Keratinocyte (primary cell): ENCODE data around the gene ONECUT1. TPM values are rescaled to one million over a fixed set of nuclear protein-coding genes. Genes with fewer than 3 reads are reported as not detected.

Experiments
- DNase-seq: peaks from one replicate; pipeline ENCODE4 v3.0.0-alpha.2; 2011; ENCODE audit warnings: low read depth, missing footprints, low spot score
- FAIRE-seq: peaks from 2 replicates; lab custom pipeline; 2011; peaks lifted over from hg19 to GRCh38; lab: Jason Lieb, UNC
- H2AFZ ChIP-seq: 2 replicates; pipeline ENCODE4 v1.6.0; 2012; ENCODE audit warnings: low read length, control low read depth, inconsistent platforms; ENCODE audit not compliant: control insufficient read depth
- H3K27ac ChIP-seq: 2 replicates; pipeline ENCODE4 v1.5.1; 2011; ENCODE audit warnings: low read length; ENCODE audit not compliant: control insufficient read depth, insufficient read depth
- H3K27me3 ChIP-seq: 3 replicates; pipeline ENCODE4 v1.6.0; 2011; ENCODE audit warnings: low read length; ENCODE audit not compliant: control insufficient read depth, insufficient read depth; ENCODE audit errors: extremely low read depth
- H3K36me3 ChIP-seq, 2 experiments: 2 replicates in 1 of 2; 3 replicates in 1 of 2; pipeline ENCODE4 v1.5.1; 2011; ENCODE audit warnings: low read length in 2 of 2, mild to moderate bottlenecking in 1 of 2; ENCODE audit not compliant: control insufficient read depth in 2 of 2, insufficient read depth in 2 of 2; ENCODE audit errors: extremely low read depth in 1 of 2
- H3K4me1 ChIP-seq: 3 replicates; pipeline ENCODE4 v1.5.1; 2011; ENCODE audit warnings: low read length; ENCODE audit not compliant: control insufficient read depth, insufficient read depth; ENCODE audit errors: extremely low read depth
- H3K4me2 ChIP-seq: 3 replicates; pipeline ENCODE4 v1.6.0; 2011; ENCODE audit warnings: low read depth, low read length; ENCODE audit not compliant: control insufficient read depth, insufficient read depth; ENCODE audit errors: extremely low read depth
- H3K4me3 ChIP-seq, 3 experiments: fragments of 200-600 bp in 1 of 3; sonication (generic) in 1 of 3; 2 replicates in 2 of 3; 3 replicates in 1 of 3; pipeline ENCODE4 v1.5.1; 2011 to 2016; ENCODE audit warnings: low read length in 3 of 3, mild to moderate bottlenecking in 3 of 3, control low read depth in 2 of 3, inconsistent platforms in 1 of 3, low read depth in 1 of 3, mixed read lengths in 1 of 3, mixed run types in 1 of 3, moderate library complexity in 1 of 3; ENCODE audit not compliant: control insufficient read depth in 2 of 3, insufficient read depth in 2 of 3; ENCODE audit errors: extremely low read depth in 1 of 3
- H3K79me2 ChIP-seq: 2 replicates; pipeline ENCODE4 v1.6.0; 2012; ENCODE audit warnings: low read length; ENCODE audit not compliant: control insufficient read depth, insufficient read depth
- H3K9ac ChIP-seq: 3 replicates; pipeline ENCODE4 v1.6.0; 2011; ENCODE audit warnings: low read length; ENCODE audit not compliant: control insufficient read depth, insufficient read depth; ENCODE audit errors: extremely low read depth
- H3K9me1 ChIP-seq: 3 replicates; pipeline ENCODE4 v1.6.0; 2011; ENCODE audit warnings: low read length; ENCODE audit not compliant: control insufficient read depth, insufficient read depth; ENCODE audit errors: extremely low read depth
- H3K9me3 ChIP-seq: 2 replicates; pipeline ENCODE4 v1.5.1; 2012; ENCODE audit warnings: low read depth, low read length; ENCODE audit not compliant: control insufficient read depth
- H4K20me1 ChIP-seq: 3 replicates; pipeline ENCODE4 v1.6.0; 2011; ENCODE audit warnings: low read length; ENCODE audit not compliant: control insufficient read depth, insufficient read depth; ENCODE audit errors: extremely low read depth
- CTCF ChIP-seq, 3 experiments: IDR thresholded peaks in 1 of 3; conservative IDR thresholded peaks in 1 of 3; optimal IDR thresholded peaks in 1 of 3; 2 replicates in 2 of 3; 3 replicates in 1 of 3; pipeline versions ENCODE3 to v1.5.1; 2011; ENCODE audit warnings: low read length in 3 of 3, mild to moderate bottlenecking in 3 of 3, moderate library complexity in 2 of 3, control low read depth in 1 of 3, inconsistent platforms in 1 of 3; ENCODE audit not compliant: insufficient read depth in 2 of 3; ENCODE audit errors: extremely low read depth in 1 of 3
- EZH2 ChIP-seq: IDR thresholded peaks from one replicate; pipeline ENCODE4 v1.6.1; 2012; ENCODE audit warnings: inconsistent platforms, mild to moderate bottlenecking, low read length, moderate library complexity
- dilution Hi-C: fragments of 300-500 bp; cut with MboI; formaldehyde crosslinking; loops from one replicate; pipeline ENCODE4 v1.7.0; 2020; ENCODE audit warnings: low sequenced_read_pairs; ENCODE audit not compliant: extremely low pct_ligation_motif_present
- polyA plus RNA-seq, 5 experiments: library from polyadenylated mRNA; depleted of rRNA in 3 of 5; stranded (reverse) in 3 of 5; stranded (forward) in 1 of 5; unstranded in 1 of 5; fragments of >200 nt; gene quantifications; 1 replicate in 1 of 5; 2 replicates in 3 of 5; 3 replicates in 1 of 5; pipeline versions ENCODE4 v1.2.1 to v1.2.3, GENCODE V29; 2011 to 2012; ENCODE audit warnings: missing spikeins in 2 of 5, low read depth in 1 of 5, low replicate concordance in 1 of 5

Gene ONECUT1
- polyA plus RNA-seq, 1 donor (not counting 4 experiments of a cell fraction or from before 2014, with no cell fraction given): not detected

- no peaks in the 10 kb centered on the region for H3K79me2 ChIP-seq
- dilution Hi-C loops: loop anchor here (25.0 kb wide), 1 partner anchor 398 kb away; no protein-coding TSS in a partner anchor
- no peak for FAIRE-seq
Observed at GRCh38 chr15:52789008-52789600, 1.0 kb downstream of the ONECUT1 start.

GRCh38 chr15:52788099-52788986 lies 1.8 kb downstream of the ONECUT1 start:
- FAIRE-seq (no peak), DNase-seq (no peak)
- dilution Hi-C loops: loop anchor here (25.0 kb wide), 1 partner anchor 399 kb away; no protein-coding TSS in a partner anchor
- no peak for TF ChIP-seq CTCF (optimal IDR thresholded peaks at IDR 0.05 in 1 of 3, IDR thresholded peaks at IDR 0.05 in 1 of 3, conservative IDR thresholded peaks at IDR 0.05 in 1 of 3; ENCODE audit: extremely low read depth in 1 of 3, insufficient read depth in 2 of 3, low read length in 3 of 3)
- TF ChIP-seq EZH2: peak; percentile 95
- no peaks in the 10 kb centered on the region for H3K9me1 ChIP-seq
- H3K36me3 ChIP-seq: no peaks in the 10 kb centered on the region
- H3K4me2 ChIP-seq: no peak overlapping the region
- peaks cover 96% of the 10 kb centered on the region for H3K27me3 ChIP-seq
- H4K20me1 ChIP-seq: peaks cover 5% of the 10 kb centered on the region
- no peaks in the 10 kb centered on the region for H3K4me1 ChIP-seq
- no peak overlapping the region for H2AFZ ChIP-seq
- no peak overlapping the region for H3K4me3 ChIP-seq
- no peak overlapping the region for H3K9ac ChIP-seq
- no peak overlapping the region for H3K27ac ChIP-seq
- no peaks in the 10 kb centered on the region for H3K9me3 ChIP-seq
- H3K79me2 ChIP-seq: no peaks in the 10 kb centered on the region

More at GRCh38 chr15:52789008-52789600, 1.0 kb downstream of the ONECUT1 start:
- DNase-seq: no peak
- no peak overlapping the region for H2AFZ ChIP-seq
- H3K9ac ChIP-seq: no peak overlapping the region
- H3K36me3 ChIP-seq: no peaks in the 10 kb centered on the region
- TF ChIP-seq CTCF (optimal IDR thresholded peaks at IDR 0.05 in 1 of 3, IDR thresholded peaks at IDR 0.05 in 1 of 3, conservative IDR thresholded peaks at IDR 0.05 in 1 of 3; ENCODE audit: extremely low read depth in 1 of 3, insufficient read depth in 2 of 3, low read length in 3 of 3) (no peak), EZH2 (no peak)
- no peak overlapping the region for H3K27ac ChIP-seq
- H3K4me1 ChIP-seq: no peaks in the 10 kb centered on the region
- no peaks in the 10 kb centered on the region for H3K9me3 ChIP-seq
- no peaks in the 10 kb centered on the region for H3K9me1 ChIP-seq
- peak overlapping the region; percentile 79 for H3K4me2 ChIP-seq
- peaks cover 3% of the 10 kb centered on the region for H4K20me1 ChIP-seq
- no peak overlapping the region for H3K4me3 ChIP-seq
- H3K27me3 ChIP-seq: peaks cover 96% of the 10 kb centered on the region
